Neuronal stem cell (in vitro differentiated cells): ENCODE data around the gene GREB1.

ENCODE experiments used
- DNase-seq: peaks from one replicate; pipeline ENCODE4 v3.0.0-alpha.2; 2013; ENCODE audit warnings: low spot score
- H2AFZ ChIP-seq: one replicate; pipeline ENCODE4 v1.6.1; 2013; ENCODE audit warnings: mild to moderate bottlenecking, low read length, inconsistent platforms
- H2AK5ac ChIP-seq: 2 replicates; pipeline ENCODE4 v1.6.1; 2013; ENCODE audit warnings: low read depth, mild to moderate bottlenecking, inconsistent platforms, low read length, moderate library complexity, mixed read lengths
- H2BK120ac ChIP-seq: 2 replicates; pipeline ENCODE4 v1.6.1; 2013; ENCODE audit warnings: low read depth, mild to moderate bottlenecking, inconsistent platforms, low read length, moderate library complexity, mixed read lengths
- H2BK12ac ChIP-seq: one replicate; pipeline ENCODE4 v1.6.1; 2013; ENCODE audit warnings: low read length, inconsistent platforms
- H2BK15ac ChIP-seq: 2 replicates; pipeline ENCODE4 v1.6.1; 2013; ENCODE audit warnings: mild to moderate bottlenecking, low read length, inconsistent platforms, mixed read lengths
- H2BK5ac ChIP-seq: one replicate; pipeline ENCODE4 v1.6.1; 2013; ENCODE audit warnings: inconsistent platforms, mild to moderate bottlenecking, low read length, moderate library complexity
- H3K14ac ChIP-seq: one replicate; pipeline ENCODE4 v1.6.1; 2013; ENCODE audit warnings: low read length, inconsistent platforms
- H3K18ac ChIP-seq: 2 replicates; pipeline ENCODE4 v1.6.1; 2013; ENCODE audit warnings: low read length, inconsistent platforms
- H3K23ac ChIP-seq: 2 replicates; pipeline ENCODE4 v1.6.1; 2013; ENCODE audit warnings: low read depth, mild to moderate bottlenecking, mixed read lengths, low read length, inconsistent platforms; ENCODE audit not compliant: poor library complexity
- H3K27ac ChIP-seq: replicated peaks from 3 replicates; pipeline ENCODE4 v1.5.1; 2013; ENCODE audit warnings: low read length, inconsistent platforms
- H3K27me3 ChIP-seq, 3 experiments: 2 replicates each; pipeline ENCODE4 v1.6.1; 2013; ENCODE audit warnings: low read length in 3 of 3, mild to moderate bottlenecking in 2 of 3, inconsistent platforms in 1 of 3, low read depth in 1 of 3, mixed read lengths in 1 of 3, moderate library complexity in 1 of 3; ENCODE audit not compliant: control insufficient read depth in 3 of 3, insufficient read depth in 3 of 3
- H3K36me3 ChIP-seq, 2 donors: replicated peaks in 1 of 2; 2 replicates each; pipeline ENCODE4 v1.6.1; 2013; ENCODE audit warnings: low read length in 2 of 2; ENCODE audit not compliant: control insufficient read depth in 2 of 2, insufficient read depth in 2 of 2
- H3K4ac ChIP-seq: 2 replicates; pipeline ENCODE4 v1.6.1; 2013; ENCODE audit warnings: inconsistent platforms, mild to moderate bottlenecking, low read length, moderate library complexity
- H3K4me1 ChIP-seq, 2 donors: 1 replicate in 1 of 2; 2 replicates in 1 of 2; pipeline ENCODE4 v1.6.1; 2013; ENCODE audit warnings: low read length in 2 of 2, low read depth in 1 of 2; ENCODE audit not compliant: control insufficient read depth in 2 of 2, insufficient read depth in 1 of 2
- H3K4me2 ChIP-seq: one replicate; pipeline ENCODE4 v1.6.1; 2013; ENCODE audit warnings: mild to moderate bottlenecking, low read length, inconsistent platforms; ENCODE audit not compliant: insufficient read depth, poor library complexity, severe bottlenecking
- H3K4me3 ChIP-seq, 2 donors: 2 replicates each; pipeline ENCODE4 v1.5.1; 2013; ENCODE audit warnings: low read length in 2 of 2, mild to moderate bottlenecking in 2 of 2, inconsistent platforms in 1 of 2, moderate library complexity in 1 of 2
- H3K79me1 ChIP-seq: one replicate; pipeline ENCODE4 v1.6.1; 2013; ENCODE audit warnings: low read depth, mild to moderate bottlenecking, inconsistent platforms, low read length, moderate library complexity
- H3K9ac ChIP-seq: one replicate; pipeline ENCODE4 v1.6.1; 2013; ENCODE audit warnings: mild to moderate bottlenecking, low read depth, low read length, inconsistent platforms; ENCODE audit not compliant: poor library complexity
- H3K9me3 ChIP-seq, 2 donors: replicated peaks in 1 of 2; 2 replicates each; pipeline versions ENCODE3 to v1.6.1; 2013; ENCODE audit warnings: low read length in 2 of 2, mild to moderate bottlenecking in 2 of 2, inconsistent platforms in 1 of 2, low read depth in 1 of 2, mixed read lengths in 1 of 2, moderate library complexity in 1 of 2; ENCODE audit not compliant: control insufficient read depth in 2 of 2, insufficient read depth in 1 of 2
- H4K8ac ChIP-seq: one replicate; pipeline ENCODE4 v1.6.1; 2013; ENCODE audit warnings: low read depth, mild to moderate bottlenecking, inconsistent platforms, low read length, moderate library complexity
- H4K91ac ChIP-seq: one replicate; pipeline ENCODE4 v1.6.1; 2013; ENCODE audit warnings: low read length, low read depth, mild to moderate bottlenecking, inconsistent platforms; ENCODE audit not compliant: poor library complexity
- WGBS, 2 donors: extraction: QIAGEN DNeasy Blood & Tissue Kit; methylation state at CpG; one replicate each; pipeline ENCODE4 v1.1.7; 2013; ENCODE audit warnings: missing lambda C conversion rate in 2 of 2, mixed read lengths in 1 of 2; ENCODE audit not compliant: insufficient read length in 2 of 2, insufficient replicate concordance in 1 of 2; ENCODE audit errors: extremely low coverage in 2 of 2; 5-methylcytosine and 5-hydroxymethylcytosine counted together

GREB1 gene

DNA sequence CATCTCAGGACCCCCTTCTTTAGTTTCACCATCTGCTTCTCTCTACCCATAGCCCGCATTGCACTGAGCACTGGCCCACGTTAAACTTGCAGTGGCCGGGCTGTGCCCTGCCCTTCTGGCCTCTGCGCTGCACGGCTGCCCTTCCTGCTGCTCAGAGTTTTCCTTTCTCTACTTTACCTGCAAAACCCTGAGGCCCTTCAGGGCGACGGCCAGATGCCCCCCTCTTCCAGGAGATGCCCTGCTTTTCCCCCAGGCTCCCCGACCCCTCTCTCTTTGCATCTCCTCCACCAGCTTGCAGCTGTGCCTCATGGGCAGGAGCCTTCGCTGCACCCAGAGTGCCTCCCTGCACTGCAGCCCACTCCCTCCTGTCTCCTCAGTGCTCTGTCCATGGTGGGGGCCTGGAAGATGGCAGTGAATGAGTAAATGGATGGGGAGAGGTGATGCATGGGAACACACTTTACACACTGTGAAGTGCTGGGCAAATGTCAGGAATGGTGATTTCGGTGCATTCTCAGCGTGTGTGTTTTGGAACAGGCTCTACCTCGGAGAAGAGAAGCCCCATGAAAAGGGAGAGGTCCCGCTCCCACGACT, 82.3 kb downstream of the GREB1 start:
- H3K9ac ChIP-seq: no peak overlapping the region
- WGBS, 2 donors: no CpG with 5 or more reads among the region's 14 CpGs
- H2BK12ac ChIP-seq: no peak overlapping the region
- no peak for DNase-seq
- no peak overlapping the region for H2BK5ac ChIP-seq
- no peak overlapping the region for H2AK5ac ChIP-seq
- no peak overlapping the region for H4K8ac ChIP-seq
- H3K4me2 ChIP-seq: no peak overlapping the region
- H3K9me3 ChIP-seq: no peaks in the 10 kb centered on the region
- H2AFZ ChIP-seq: no peak overlapping the region
- H3K23ac ChIP-seq: no peak overlapping the region
- no peak overlapping the region for H3K27ac ChIP-seq
- H3K27me3 ChIP-seq: no peaks in the 10 kb centered on the region
- H3K4me1 ChIP-seq: no peaks in the 10 kb centered on the region
- H4K91ac ChIP-seq: no peak overlapping the region
- no peak overlapping the region for H3K4ac ChIP-seq
- H3K79me1 ChIP-seq: peaks cover 2% of the 10 kb centered on the region
- no peak overlapping the region for H2BK120ac ChIP-seq
- H3K36me3 ChIP-seq: peaks cover 38 to 99% of the 10 kb centered on the region in 2 donors
- H2BK15ac ChIP-seq: no peak overlapping the region
- H3K4me3 ChIP-seq: peak overlapping the region in 1 of 2 donors; percentile 57
- H3K14ac ChIP-seq: peak overlapping the region; percentile 23
- no peak overlapping the region for H3K18ac ChIP-seq

DNA sequence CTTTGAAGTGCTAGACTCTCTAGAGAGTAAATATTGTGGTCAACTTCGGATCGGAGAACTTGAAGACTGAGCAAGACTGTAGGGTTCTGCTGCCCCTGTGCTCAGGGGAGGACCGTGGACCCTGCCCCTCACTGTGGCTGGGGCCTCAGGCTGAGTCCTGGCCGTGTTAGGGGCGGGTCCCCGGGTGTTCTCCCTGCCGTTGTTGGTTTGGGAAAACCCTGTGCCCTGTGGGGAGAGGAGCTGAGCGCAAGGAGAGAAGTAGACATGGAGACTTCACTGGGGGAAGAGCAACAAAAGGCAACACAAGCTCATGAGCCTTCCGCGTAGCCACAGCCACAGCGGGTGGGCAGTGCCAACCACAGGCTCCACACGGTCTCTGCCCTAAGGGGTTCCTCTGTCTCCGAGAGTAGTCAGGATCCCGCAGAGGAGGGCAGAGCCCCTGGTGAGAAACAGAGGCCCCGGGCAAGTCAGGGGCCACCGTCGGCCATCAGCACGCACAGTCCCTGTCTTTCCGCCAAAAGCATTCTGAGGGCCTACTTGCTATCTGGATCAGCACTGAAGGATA, 83.1 kb downstream of the GREB1 start:
- Histone ChIP-seq H3K9me3 (no peaks in the 10 kb centered on the region), H3K27ac (no peak overlapping the region), H4K91ac (no peak overlapping the region), H3K36me3 (peaks cover 39 to 99% of the 10 kb centered on the region in 2 donors), H4K8ac (no peak overlapping the region), H3K23ac (no peak overlapping the region), H2BK5ac (no peak overlapping the region), H3K4me3 (no peak overlapping the region), H3K4ac (no peak overlapping the region), H3K4me1 (no peaks in the 10 kb centered on the region), H3K27me3 (no peaks in the 10 kb centered on the region), H3K79me1 (peaks cover 2% of the 10 kb centered on the region), H3K14ac (no peak overlapping the region), H2AFZ (no peak overlapping the region), H3K18ac (no peak overlapping the region), H2BK12ac (no peak overlapping the region), H3K9ac (no peak overlapping the region), H2AK5ac (no peak overlapping the region), H2BK15ac (no peak overlapping the region), H2BK120ac (no peak overlapping the region), H3K4me2 (no peak overlapping the region)
- no CpG with 5 or more reads among the region's 19 CpGs for WGBS, 2 donors
- DNase-seq: no peak

DNA sequence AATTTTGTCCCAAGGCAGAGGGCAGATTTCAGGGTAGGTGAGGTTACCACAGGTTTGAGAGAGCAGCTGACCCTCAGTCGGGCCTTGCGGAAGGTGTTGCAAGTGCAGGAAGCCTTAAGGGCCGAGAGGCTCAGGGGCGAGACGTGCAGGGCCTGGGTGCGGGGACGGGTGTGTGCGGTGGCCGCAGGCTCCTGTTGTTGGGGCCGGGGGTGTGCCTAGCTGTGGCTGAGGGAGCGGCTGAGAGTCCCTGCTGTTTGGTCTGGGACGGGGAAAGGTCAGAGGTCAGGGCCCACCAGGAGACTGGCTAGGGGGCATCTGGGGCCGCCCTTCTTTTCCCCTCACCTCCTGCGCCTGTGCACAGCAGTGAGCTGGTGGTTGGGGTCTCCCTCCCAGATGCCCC, 83.7 kb downstream of the GREB1 start:
- Histone ChIP-seq H3K23ac (no peak overlapping the region), H2BK12ac (no peak overlapping the region), H3K9me3 (no peaks in the 10 kb centered on the region), H4K91ac (no peak overlapping the region), H3K4me2 (no peak overlapping the region), H3K9ac (no peak overlapping the region), H3K14ac (no peak overlapping the region), H3K27me3 (no peaks in the 10 kb centered on the region), H3K18ac (no peak overlapping the region), H3K79me1 (peaks cover 2% of the 10 kb centered on the region), H2BK15ac (no peak overlapping the region), H3K4ac (no peak overlapping the region), H2BK5ac (peak overlapping the region; percentile 30), H2AFZ (no peak overlapping the region), H2AK5ac (no peak overlapping the region), H4K8ac (no peak overlapping the region), H3K4me1 (no peaks in the 10 kb centered on the region), H3K36me3 (peaks cover 38 to 99% of the 10 kb centered on the region in 2 donors), H2BK120ac (no peak overlapping the region), H3K27ac (no peak overlapping the region), H3K4me3 (no peak overlapping the region)
- no CpG with 5 or more reads among the region's 14 CpGs for WGBS, 2 donors
- no peak for DNase-seq

DNA sequence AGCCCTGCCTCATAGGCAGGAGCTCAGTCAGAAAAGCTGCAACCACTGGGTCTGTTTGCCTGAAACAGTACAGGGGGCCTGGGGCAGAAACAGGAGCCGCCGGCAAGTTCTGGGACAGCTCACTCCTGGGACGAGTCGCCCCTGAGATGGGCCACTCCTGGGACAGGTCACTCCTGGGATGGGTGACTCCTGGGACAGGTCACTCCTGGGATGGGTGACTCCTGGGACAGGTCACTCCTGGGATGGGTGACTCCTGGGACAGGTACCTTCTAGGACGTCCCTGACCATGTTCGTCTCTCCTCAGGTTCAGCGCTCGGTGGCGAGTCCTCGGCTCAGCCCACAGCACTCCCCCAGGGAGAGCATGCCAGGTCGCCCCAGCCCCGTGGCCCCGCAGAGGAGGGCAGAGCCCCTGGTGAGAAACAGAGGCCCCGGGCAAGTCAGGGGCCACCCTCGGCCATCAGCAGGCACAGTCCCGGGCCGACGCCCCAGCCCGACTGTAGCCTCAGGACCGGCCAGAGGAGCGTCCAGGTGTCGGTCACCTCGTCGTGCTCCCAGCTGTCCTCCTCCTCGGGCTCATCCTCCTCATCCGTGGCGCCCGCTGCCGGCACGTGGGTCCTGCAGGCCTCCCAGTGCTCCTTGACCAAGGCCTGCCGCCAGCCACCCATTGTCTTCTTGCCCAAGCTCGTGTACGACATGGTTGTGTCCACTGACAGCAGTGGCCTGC, 84.3 kb downstream of the GREB1 start:
- Histone ChIP-seq H2AK5ac (no peak overlapping the region), H3K9ac (peak overlapping the region; percentile 9), H3K18ac (no peak overlapping the region), H3K27ac (no peak overlapping the region), H3K23ac (peak overlapping the region; percentile 49), H3K79me1 (peaks cover 2% of the 10 kb centered on the region), H3K4me2 (no peak overlapping the region), H2BK12ac (no peak overlapping the region), H3K4me1 (no peaks in the 10 kb centered on the region), H3K9me3 (no peaks in the 10 kb centered on the region), H4K91ac (no peak overlapping the region), H4K8ac (no peak overlapping the region), H3K4me3 (no peak overlapping the region), H3K4ac (no peak overlapping the region), H2BK15ac (no peak overlapping the region), H3K27me3 (no peaks in the 10 kb centered on the region), H2AFZ (no peak overlapping the region), H3K36me3 (peaks cover 38 to 99% of the 10 kb centered on the region in 2 donors), H3K14ac (no peak overlapping the region), H2BK120ac (no peak overlapping the region), H2BK5ac (peak overlapping the region; percentile 30)
- DNase-seq: no peak
- WGBS, 2 donors: no CpG with 5 or more reads among the region's 33 CpGs
